Testis (tissue), 2 donors: Measurements from ENCODE around the gene FCER1G.

Experiments used
- CTCF ChIP-seq, 3 experiments: fragments of 450-650 bp in 2 of 3; fragments of 200-600 bp in 1 of 3; sonication (generic) in 1 of 3; IDR thresholded peaks; one replicate each; pipeline ENCODE4 v1.5.1; 2016 to 2019; ENCODE audit warnings: antibody characterized with exemption in 3 of 3, mild to moderate bottlenecking in 2 of 3, moderate library complexity in 1 of 3
- POLR2A ChIP-seq: fragments of 450-650 bp; IDR thresholded peaks from one replicate; pipeline ENCODE4 v1.6.1; 2017; ENCODE audit warnings: antibody characterized with exemption, mild to moderate bottlenecking, moderate library complexity

GRCh38 chr1:161218301-161219077 lies 3.4 kb downstream of the FCER1G start:
- no peak for TF ChIP-seq CTCF (IDR thresholded peaks at IDR 0.05)
- TF ChIP-seq POLR2A, result no peak
